Activated CD4-positive, CD25-positive, alpha-beta regulatory T cell treated with anti-CD3 and anti-CD28 coated beads, Interleukin-2, amount 50 U/mL, for 72 hours (primary cell): Measurements from ENCODE around the gene COPG1.
A peak's percentile ranks its signal among the peaks of the same experiment; 100 is the strongest.

Experiments
- DNase-seq: peaks from one replicate; pipeline ENCODE4 v3.0.0; 2021

The COPG1 gene

GRCh38 chr3:129282727-129283327 lies 33.4 kb downstream of the COPG1 start:
- DNase-seq, result no peak

DNA sequence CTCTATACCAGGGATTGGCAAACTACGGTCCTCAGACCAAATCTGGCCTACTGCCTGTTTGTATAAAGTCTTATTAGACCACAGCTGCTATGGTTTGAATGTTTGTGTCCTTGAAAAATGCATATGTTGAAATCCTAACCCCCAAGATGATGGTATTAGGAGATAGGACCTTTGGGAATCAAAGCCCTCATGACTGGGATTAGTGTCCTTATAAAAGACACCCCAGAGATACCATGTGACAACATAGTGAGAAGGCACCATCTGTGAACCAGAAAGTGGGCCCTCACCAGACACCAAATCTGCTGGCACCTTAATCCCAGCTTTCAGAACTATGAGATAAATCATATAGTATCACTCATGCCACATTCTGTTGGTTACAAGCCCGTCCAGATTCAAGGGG lies 36.7 kb downstream of the COPG1 start:
- DNase-seq, result no peak

- DNase-seq, result no peak
Measured at GRCh38 chr3:129288446-129288845, 39.0 kb downstream of the COPG1 start.

- no peak for DNase-seq
Measured at GRCh38 chr3:129289201-129289921, 40.0 kb downstream of the COPG1 start.

GRCh38 chr3:129291236-129291886 lies 42.0 kb downstream of the COPG1 start:
- DNase-seq, result no peak

DNA sequence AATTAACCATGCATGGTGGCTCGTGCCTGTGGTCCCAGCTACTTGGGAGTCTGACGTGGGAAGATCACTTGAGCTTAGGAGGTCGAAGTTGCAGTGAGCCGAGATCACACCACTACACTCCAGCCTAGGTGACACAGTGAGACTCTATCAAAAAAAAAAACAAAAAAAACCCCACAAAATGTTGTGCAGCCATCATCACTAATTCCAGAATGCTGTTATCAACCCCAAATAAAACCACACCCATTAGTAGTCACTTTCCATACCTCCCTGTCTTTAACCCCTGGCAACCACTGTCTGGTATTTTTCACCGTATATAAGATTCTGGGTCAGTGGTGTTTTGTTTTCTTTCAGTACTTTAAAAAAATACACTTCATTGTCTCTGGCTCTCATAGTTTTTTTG lies 45.9 kb downstream of the COPG1 start:
- DNase-seq, result no peak

DNA sequence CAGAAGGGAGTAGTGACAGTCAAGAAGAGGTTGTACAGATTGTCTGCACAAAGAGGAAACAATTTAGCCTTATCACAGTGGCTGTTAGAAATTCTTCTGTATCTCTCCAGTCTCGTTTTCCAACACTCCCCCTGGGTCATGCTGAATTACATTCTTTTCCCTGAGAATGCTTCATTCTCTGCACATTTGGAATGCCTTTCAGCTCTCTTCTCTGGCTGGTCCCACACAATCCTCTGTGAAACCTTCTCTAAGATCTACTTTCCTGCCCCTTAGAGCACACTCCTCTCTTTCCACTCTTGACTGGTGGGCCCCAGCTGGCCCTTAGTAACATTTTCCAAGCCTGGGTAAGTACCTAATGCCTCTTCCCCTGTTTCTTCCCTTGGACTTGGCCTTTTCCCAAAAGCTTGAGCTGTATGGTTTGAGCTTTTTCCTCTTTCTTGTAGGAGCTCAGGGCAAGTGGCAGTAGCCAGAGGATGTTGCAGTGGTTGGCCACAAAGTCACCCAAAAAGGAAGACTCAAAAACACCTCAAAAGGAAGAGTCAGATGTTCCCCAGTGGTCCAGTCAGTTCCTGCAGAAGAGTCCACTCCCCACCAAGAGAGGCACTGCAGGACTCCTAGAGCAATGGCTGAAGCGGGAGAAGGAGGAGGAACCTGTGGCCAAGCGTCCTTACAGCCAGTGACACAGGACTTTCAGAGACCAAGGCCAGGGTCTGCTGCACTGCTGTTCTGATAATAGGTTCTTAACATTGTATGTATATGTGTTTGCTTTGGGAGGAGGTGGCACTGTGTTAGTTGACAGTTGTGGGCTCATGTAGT lies 54.9 kb downstream of the COPG1 start:
- no peak for DNase-seq

- DNase-seq, result no peak
Measured at GRCh38 chr3:129304962-129305222, 55.5 kb downstream of the COPG1 start.

- DNase-seq, result no peak
Measured at GRCh38 chr3:129305592-129306091, 56.2 kb downstream of the COPG1 start.

GRCh38 chr3:129308636-129309035 lies 59.2 kb downstream of the COPG1 start:
- no peak for DNase-seq

DNA sequence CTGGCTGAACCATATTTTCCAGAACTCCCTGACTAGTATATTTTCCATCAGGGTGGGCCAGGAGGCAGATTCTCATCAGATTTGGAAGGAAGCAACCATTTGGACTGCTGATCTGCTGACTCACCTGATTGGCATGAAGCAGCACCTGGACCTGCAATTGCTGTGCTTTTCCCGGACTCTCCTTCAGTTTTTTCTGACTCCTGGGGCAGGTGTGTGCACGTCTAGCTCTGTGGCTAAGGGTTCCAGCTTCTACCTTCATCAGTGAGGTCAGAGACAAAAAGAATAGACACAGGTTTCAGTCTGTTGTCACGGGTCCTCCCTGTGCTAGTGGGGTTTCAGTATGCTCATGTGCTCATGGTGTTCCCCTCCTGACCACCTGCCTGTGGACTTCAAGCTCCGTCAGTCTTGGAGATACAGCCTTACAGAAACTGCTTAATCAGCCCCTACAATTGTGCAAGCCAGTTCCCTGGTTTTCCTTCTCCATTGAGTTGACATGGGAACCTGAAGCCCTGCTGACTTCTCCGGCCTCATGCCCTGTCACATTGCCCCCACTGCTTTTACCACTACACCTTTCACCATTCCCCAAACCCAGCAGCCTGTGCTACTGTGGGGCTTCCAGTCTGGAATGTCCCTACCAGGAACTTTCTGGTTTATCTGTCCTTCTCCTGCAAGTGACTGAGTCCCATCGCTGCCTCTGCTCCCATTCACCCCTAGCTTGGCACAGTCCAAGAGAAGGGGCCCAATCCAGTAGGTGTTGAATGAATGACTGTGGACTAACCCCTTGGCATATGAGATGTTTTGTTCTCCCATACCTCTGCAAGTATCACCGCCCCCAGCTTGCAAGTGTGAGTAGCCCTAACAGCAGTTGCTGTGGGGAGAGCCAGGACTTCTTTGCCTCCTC lies 61.0 kb downstream of the COPG1 start:
- no peak for DNase-seq

DNA sequence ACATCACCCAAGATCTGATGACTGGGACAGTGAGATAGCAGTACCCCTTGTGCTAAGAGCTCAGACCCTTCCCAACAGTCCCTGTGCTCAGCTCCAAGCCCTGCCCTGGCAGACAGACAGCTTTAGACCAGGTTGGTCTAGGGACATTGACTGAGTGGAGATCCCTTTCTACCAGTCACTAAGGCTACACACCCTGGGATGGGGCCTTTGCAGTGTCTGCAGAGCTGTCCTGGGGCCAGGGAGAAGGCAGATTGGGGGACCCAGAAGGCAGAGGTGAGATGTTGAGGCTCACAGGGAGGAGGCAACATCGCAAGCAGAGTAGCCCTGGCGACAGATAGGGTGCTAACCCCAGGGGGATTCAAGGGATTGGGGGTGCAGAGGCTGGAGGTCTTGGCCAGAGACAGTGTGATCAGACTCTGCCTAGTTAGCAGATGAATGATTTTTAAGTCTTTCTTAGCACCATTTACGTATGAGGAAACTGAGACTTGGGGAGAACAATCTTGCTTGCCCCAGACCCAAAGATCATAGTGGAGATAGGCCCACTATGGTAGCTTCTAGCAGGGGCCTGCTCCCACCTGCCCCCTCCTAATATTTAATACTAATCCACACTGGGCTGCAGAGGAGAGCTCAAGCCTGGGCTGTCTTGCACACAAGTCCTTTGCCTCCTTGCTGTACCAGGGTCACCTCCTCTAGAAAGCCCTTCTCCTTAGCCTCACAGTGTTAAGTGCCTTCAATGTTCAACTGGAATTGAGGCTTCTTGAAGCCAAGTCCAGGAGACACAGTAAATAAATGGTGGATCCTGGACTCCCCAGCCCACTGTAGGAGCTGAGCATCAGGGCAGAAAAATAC lies 61.9 kb downstream of the COPG1 start:
- DNase-seq, result no peak

- DNase-seq, result no peak
Measured at GRCh38 chr3:129312021-129312639, 62.7 kb downstream of the COPG1 start.

- no peak for DNase-seq
Measured at GRCh38 chr3:129312671-129313414, 63.4 kb downstream of the COPG1 start.

DNA sequence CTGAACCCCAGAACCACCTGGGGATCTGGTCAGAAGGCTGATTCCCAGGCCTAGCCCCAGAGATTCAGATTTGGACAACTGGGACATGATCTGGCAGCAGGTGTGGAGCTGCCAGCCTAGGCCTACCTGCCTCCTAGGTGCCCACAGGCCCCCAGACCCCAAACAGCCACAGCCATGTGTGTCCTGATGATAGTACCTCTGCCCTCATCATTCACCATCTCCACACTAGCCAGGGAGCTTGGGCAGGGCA lies 63.9 kb downstream of the COPG1 start:
- DNase-seq, result no peak

DNA sequence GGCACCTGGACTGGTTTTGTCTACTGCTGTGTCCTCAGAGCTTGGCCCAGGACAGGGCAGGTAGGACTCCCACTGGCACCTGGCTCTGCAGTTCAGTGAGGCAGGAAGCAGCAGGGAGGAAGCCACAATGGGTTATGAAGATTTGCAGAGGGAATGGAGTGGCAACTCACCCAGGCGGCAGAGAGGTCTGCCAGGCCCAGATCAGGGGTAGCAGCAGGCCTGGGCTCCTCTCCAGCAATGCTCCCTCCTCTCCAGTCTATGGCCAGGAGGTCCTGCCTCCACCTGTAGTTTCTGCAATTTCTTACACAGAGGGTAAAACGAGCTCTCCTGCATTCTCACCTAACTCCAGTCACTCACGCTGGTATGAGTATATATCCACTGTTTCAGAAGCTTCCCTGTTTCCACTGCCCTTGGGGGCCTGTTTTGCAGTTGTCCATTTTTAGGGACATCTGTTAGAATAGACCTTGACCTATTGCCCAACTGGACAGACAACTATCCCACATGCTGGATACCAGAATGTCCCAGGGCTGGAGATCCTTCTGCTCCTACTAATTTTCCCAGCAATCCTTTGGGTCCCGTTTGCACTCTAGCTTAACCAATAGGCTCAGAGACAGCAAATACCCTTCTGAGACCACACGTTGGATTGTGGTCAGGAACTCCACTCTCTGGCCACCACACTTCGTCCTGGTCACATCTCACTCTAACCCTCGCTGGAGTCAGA lies 64.4 kb downstream of the COPG1 start:
- DNase-seq, result no peak

DNA sequence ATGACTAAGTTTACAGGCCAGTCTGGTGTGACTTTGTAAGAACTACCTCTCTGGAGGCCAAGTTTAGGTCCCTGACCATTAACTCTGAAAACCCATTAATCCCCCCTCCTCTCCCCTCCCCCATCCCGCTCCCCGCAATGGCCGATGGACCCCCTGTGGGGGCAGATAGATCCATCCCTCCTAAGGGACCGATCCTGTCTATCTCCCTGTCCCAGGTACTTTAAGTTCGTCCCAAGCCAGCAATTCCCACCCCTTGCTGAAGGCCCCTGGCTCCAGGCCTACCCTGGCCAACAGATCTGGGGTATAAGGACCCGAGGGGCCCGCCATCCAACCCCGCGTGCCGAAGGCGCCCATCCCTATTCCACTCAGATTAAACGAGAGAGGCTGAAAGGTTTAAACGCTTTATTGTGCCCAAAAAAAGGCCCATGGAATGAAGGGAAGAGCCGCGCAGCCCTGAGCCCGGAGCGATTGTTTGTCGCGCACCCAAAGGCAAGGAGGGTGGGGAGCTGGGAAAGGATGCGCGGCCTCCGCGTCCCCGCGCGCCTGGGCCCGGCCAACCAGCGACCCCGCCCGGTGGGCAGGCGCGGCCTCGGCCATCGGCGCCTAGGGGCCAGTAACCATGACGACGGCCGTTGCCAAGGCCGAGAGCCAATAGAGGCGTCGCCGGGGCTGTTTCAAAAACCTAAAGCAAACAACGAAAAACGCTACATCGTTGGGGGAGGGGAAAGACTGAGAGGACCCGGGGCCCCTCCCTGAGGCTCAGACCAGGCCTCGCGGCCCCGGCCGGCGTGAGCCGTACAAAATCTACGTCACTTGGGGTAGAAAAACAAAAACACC lies 65.2 kb downstream of the COPG1 start:
- peak; percentile 62 for DNase-seq

DNA sequence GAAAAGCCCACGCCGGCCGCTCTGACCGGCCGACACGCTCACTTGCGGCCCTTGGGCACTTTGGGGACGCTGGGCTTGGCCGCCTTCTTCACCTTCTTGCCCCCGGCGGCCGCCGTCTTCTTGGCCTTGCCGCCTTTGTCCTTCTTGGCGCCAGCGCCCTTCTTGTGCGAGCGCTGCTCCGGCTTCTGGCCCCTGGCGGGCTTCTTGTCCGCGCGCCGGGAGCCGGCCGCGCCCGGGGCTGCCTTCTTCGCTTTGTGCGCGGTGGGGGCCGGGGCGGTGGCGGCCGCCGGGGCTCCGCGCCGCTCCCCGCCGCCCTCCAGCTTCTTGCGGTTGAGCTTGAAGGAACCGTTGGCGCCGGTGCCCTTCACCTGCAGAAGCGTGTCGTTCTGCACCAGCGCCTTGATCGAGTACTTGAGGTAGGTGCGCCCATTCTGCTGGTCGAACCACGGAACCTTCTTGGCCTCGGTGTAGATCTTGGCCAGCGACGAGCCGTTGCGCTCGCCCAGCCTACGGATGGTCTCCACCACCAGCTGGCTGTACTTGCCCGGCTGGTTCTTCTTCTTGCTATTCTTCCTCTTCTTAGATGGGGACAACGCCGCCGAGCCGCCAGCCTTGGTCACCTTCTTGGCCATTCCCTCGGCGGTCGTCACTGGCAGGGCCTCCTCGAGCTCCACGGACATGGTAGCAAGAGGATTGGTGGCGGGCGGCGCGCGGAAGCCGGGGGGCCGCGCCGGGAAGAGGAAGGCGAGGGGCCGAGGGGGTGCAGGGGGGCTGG lies 66.0 kb downstream of the COPG1 start:
- peak; percentile 53 for DNase-seq

GRCh38 chr3:129315998-129316247 lies 66.5 kb downstream of the COPG1 start:
- DNase-seq, result no peak
